ENCODE measurements around the gene PLA2G2D. TPM values are rescaled to one million over a fixed set of nuclear protein-coding genes. Genes with fewer than 3 reads are reported as not detected.

PLA2G2D gene
- total RNA-seq, 4 donors from 2014 or later, result not detected

DNA sequence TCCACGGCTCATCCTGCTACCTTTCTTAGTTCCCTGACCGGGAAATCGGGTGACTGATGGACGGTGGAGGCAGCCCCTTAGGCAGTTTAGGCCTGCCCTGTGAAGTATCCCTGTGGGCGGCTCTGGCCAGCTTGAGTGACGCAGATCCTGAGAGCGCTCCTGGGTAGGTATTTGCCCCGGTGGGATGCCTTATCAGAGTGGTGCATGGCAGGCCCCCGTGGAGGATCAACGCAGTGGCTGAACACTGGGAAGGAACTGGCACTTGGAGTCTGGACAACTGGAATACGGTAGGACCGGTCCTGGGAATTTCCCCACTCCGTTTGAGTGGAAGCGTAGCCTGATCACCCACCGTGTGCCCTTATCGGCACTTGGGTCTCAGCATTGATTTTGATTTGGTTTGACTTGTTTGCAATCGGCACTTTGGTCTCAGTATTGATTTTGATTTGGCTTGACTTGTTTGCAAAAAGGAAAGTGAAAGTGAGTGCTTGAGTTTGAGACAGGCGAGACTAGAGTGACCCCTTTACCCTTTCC lies 35.0 kb upstream of the PLA2G2D start:
- Histone ChIP-seq H3K36me3 (no peaks in the 10 kb centered on the region), H3K27me3 (peaks cover 0 to 6% (median 0%) of the 10 kb centered on the region in 4 donors), H3K4me3 (peak overlapping the region in 2 of 4 donors; percentile 3 to 30), H3K27ac (replicated peaks in 1 of 4) (peak overlapping the region in 2 of 4 donors; percentile 3 to 10), H3K4me1 (peaks cover 13 to 21% (median 18%) of the 10 kb centered on the region in 4 donors), H3K9me3 (peaks cover 0 to 12% (median 6%) of the 10 kb centered on the region in 4 donors)
- intact Hi-C loops (cut with DNase I), result loop anchor here (5.0 kb wide), 1 partner anchor 52 kb away; no protein-coding TSS in a partner anchor
- no peak for DNase-seq (ENCODE audit: extremely low spot score)
- no peak for TF ChIP-seq POLR2AphosphoS5 (IDR thresholded peaks at IDR 0.05)
- TF ChIP-seq CTCF (IDR thresholded peaks at IDR 0.05), result no peak
- no peak for TF ChIP-seq POLR2A (IDR thresholded peaks at IDR 0.05; ENCODE audit: low read depth)
- TF ChIP-seq EP300 (IDR thresholded peaks at IDR 0.05), result no peak
- 86% methylated on average over 14 of the region's 18 CpGs for WGBS

DNA sequence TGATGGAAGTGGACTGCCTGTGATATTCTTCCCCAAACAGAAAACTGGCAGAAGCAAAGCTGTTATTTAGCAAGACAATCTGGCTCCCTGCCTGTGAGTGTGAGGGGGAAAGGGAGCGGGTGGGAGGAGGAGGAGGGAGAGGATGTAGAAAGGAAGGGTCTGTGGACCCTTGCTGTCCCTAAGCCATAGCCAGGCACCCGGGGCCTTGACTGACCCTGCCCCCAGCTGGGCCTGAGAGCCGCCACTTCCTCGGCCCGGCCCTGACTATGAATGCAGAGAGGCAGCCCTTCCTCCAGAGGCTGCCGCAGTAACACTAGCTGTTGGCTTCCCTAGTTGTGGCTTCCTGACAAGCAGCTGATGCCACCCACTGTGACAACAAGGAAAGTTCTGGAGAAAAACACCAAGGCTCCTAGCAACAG lies 33.7 kb upstream of the PLA2G2D start:
- TF ChIP-seq CTCF (IDR thresholded peaks at IDR 0.05), result no peak
- TF ChIP-seq EP300 (IDR thresholded peaks at IDR 0.05), result no peak
- no peak for TF ChIP-seq POLR2A (IDR thresholded peaks at IDR 0.05; ENCODE audit: low read depth)
- no peak for TF ChIP-seq POLR2AphosphoS5 (IDR thresholded peaks at IDR 0.05)
- WGBS, result 58% methylated on average over 6 of the region's 6 CpGs
- DNase-seq (ENCODE audit: extremely low spot score), result no peak
- Histone ChIP-seq H3K27ac (replicated peaks in 1 of 4) (peak overlapping the region; percentile 7 to 48 (median 22)), H3K27me3 (peaks cover 0 to 6% (median 0%) of the 10 kb centered on the region in 4 donors), H3K4me1 (peaks cover 13 to 21% (median 18%) of the 10 kb centered on the region in 4 donors), H3K9me3 (no peaks in the 10 kb centered on the region), H3K4me3 (no peak overlapping the region), H3K36me3 (no peaks in the 10 kb centered on the region)
- intact Hi-C loops (cut with DNase I), result loop anchor here (1.0 to 5.0 kb wide), 3 partner anchors 51 to 235 kb away; no protein-coding TSS in a partner anchor

DNA sequence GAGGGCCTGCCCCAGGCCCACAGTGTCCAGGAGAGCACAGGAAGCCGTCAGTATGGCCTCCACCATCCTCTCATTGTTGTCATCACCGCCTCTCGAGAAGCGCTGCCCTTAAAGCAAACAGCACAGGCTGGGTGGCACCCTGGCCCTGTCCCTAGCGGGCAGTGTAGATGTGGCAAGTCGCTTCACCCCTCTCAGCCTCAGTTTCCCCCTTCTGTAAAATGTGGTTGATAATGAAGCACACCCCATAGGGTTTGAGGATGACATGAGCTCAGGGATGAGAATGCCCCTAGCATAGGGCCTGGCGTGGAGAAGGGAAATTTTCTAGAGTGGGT lies 33.2 kb upstream of the PLA2G2D start:
- TF ChIP-seq POLR2A (IDR thresholded peaks at IDR 0.05; ENCODE audit: low read depth) (no peak), EP300 (IDR thresholded peaks at IDR 0.05) (no peak), POLR2AphosphoS5 (IDR thresholded peaks at IDR 0.05) (no peak), CTCF (IDR thresholded peaks at IDR 0.05) (no peak)
- intact Hi-C loops (cut with DNase I), result loop anchor here (1.0 to 5.0 kb wide), 3 partner anchors 50 to 234 kb away; no protein-coding TSS in a partner anchor
- Histone ChIP-seq H3K9me3 (no peaks in the 10 kb centered on the region), H3K36me3 (no peaks in the 10 kb centered on the region), H3K27me3 (peaks cover 0 to 6% (median 0%) of the 10 kb centered on the region in 4 donors), H3K4me3 (peak overlapping the region; percentile 47 to 53 (median 50)), H3K27ac (replicated peaks in 1 of 4) (peak overlapping the region; percentile 7 to 48 (median 22)), H3K4me1 (peaks cover 13 to 21% (median 18%) of the 10 kb centered on the region in 4 donors)
- 22% methylated on average over 1 of the region's 7 CpGs for WGBS
- no peak for DNase-seq (ENCODE audit: extremely low spot score)

GRCh38 chr1:20151906-20152598 lies 32.7 kb upstream of the PLA2G2D start:
- TF ChIP-seq POLR2A (IDR thresholded peaks at IDR 0.05; ENCODE audit: low read depth) (no peak), EP300 (IDR thresholded peaks at IDR 0.05) (no peak), POLR2AphosphoS5 (IDR thresholded peaks at IDR 0.05) (peak in 1 of 2 donors; percentile 23), CTCF (IDR thresholded peaks at IDR 0.05) (peak; percentile 91 to 97 (median 94))
- WGBS, result 0% methylated on average over 8 of the region's 29 CpGs
- H3K27ac ChIP-seq (replicated peaks in 1 of 4), result peak overlapping the region in 3 of 4 donors; percentile 22 to 48 (median 23)
- no peaks in the 10 kb centered on the region for H3K9me3 ChIP-seq
- peaks cover 13 to 21% (median 18%) of the 10 kb centered on the region in 4 donors for H3K4me1 ChIP-seq
- intact Hi-C loops (cut with DNase I), result loop anchor here (1.0 to 5.0 kb wide), 3 partner anchors 50 to 234 kb away; no protein-coding TSS in a partner anchor
- peak overlapping the region; percentile 47 to 53 (median 50) for H3K4me3 ChIP-seq
- H3K36me3 ChIP-seq, result no peaks in the 10 kb centered on the region
- peak; percentile 94 for DNase-seq (ENCODE audit: extremely low spot score)
- peaks cover 0 to 6% (median 0%) of the 10 kb centered on the region in 4 donors for H3K27me3 ChIP-seq

Measured in esophagus muscularis mucosa (tissue), 4 donors.